Measurements from ENCODE around the gene TBP.

TBP gene

GRCh38 chr6:170578909-170579308 is 24.7 kb downstream of the TBP start:
- Histone ChIP-seq H3K9me3 (no peaks in the 10 kb centered on the region), H3K27me3 (no peaks in the 10 kb centered on the region), H3K27ac (no peak overlapping the region), H3K36me3 (peaks cover 82% of the 10 kb centered on the region), H3K4me1 (ENCODE audit: control insufficient read depth in 1 of 2, insufficient read depth in 1 of 2, low read depth in 1 of 2, low read length in 1 of 2) (peaks cover 7 to 9% of the 10 kb centered on the region in 2 experiments), H3K4me3 (ENCODE audit: low read depth in 1 of 2, low read length in 1 of 2) (no peak overlapping the region)
- no peak for TF ChIP-seq CTCF (IDR thresholded peaks at IDR 0.05)

- H3K27me3 ChIP-seq = peaks cover 9% of the 10 kb centered on the region
- H3K36me3 ChIP-seq = peaks cover 41% of the 10 kb centered on the region
- TF ChIP-seq CTCF (IDR thresholded peaks at IDR 0.05) = no peak
- peaks cover 18 to 19% of the 10 kb centered on the region in 2 experiments for H3K4me1 ChIP-seq (ENCODE audit: control insufficient read depth in 1 of 2, insufficient read depth in 1 of 2, low read depth in 1 of 2, low read length in 1 of 2)
- H3K4me3 ChIP-seq (ENCODE audit: low read depth in 1 of 2, low read length in 1 of 2) = peak overlapping the region; percentile 82 to 89
- peak overlapping the region; percentile 90 for H3K27ac ChIP-seq
- no peaks in the 10 kb centered on the region for H3K9me3 ChIP-seq
Observed at GRCh38 chr6:170583756-170584180, 29.6 kb downstream of the TBP start.

GRCh38 chr6:170584181-170584953 is 30.2 kb downstream of the TBP start, which contains the start of gene PDCD2:
TSS of gene PDCD2 (minus strand) at chr6:170584637. CDS start at chr6:170584581, 56 bp downstream.
- H3K9me3 ChIP-seq = no peaks in the 10 kb centered on the region
- H3K4me1 ChIP-seq (ENCODE audit: control insufficient read depth in 1 of 2, insufficient read depth in 1 of 2, low read depth in 1 of 2, low read length in 1 of 2) = peaks cover 18 to 19% of the 10 kb centered on the region in 2 experiments
- peaks cover 9% of the 10 kb centered on the region for H3K27me3 ChIP-seq
- H3K27ac ChIP-seq = peak within 1 kb of the TSS; percentile 90
- peak within 1 kb of the TSS; percentile 82 to 89 for H3K4me3 ChIP-seq (ENCODE audit: low read depth in 1 of 2, low read length in 1 of 2)
- H3K36me3 ChIP-seq = peaks cover 35% of the 10 kb centered on the region
- TF ChIP-seq CTCF (IDR thresholded peaks at IDR 0.05) = no peak

GRCh38 chr6:170584954-170585498 is 30.9 kb downstream of the TBP start:
- H3K27me3 ChIP-seq = peaks cover 9% of the 10 kb centered on the region
- H3K9me3 ChIP-seq = no peaks in the 10 kb centered on the region
- peak overlapping the region; percentile 90 for H3K27ac ChIP-seq
- peaks cover 18 to 19% of the 10 kb centered on the region in 2 experiments for H3K4me1 ChIP-seq (ENCODE audit: control insufficient read depth in 1 of 2, insufficient read depth in 1 of 2, low read depth in 1 of 2, low read length in 1 of 2)
- peak overlapping the region; percentile 82 to 89 for H3K4me3 ChIP-seq (ENCODE audit: low read depth in 1 of 2, low read length in 1 of 2)
- no peak for TF ChIP-seq CTCF (IDR thresholded peaks at IDR 0.05)
- peaks cover 29% of the 10 kb centered on the region for H3K36me3 ChIP-seq

- no peaks in the 10 kb centered on the region for H3K4me1 ChIP-seq (ENCODE audit: control insufficient read depth in 1 of 2, insufficient read depth in 1 of 2, low read depth in 1 of 2, low read length in 1 of 2)
- no peaks in the 10 kb centered on the region for H3K9me3 ChIP-seq
- peaks cover 27% of the 10 kb centered on the region for H3K27me3 ChIP-seq
- H3K36me3 ChIP-seq = no peaks in the 10 kb centered on the region
- TF ChIP-seq CTCF (IDR thresholded peaks at IDR 0.05) = no peak
- H3K27ac ChIP-seq = no peak overlapping the region
- no peak overlapping the region for H3K4me3 ChIP-seq (ENCODE audit: low read depth in 1 of 2, low read length in 1 of 2)
Observed at GRCh38 chr6:170590725-170591124, 36.6 kb downstream of the TBP start.

All from neutrophil (primary cell).